ENCODE measurements around the gene DGKB.

The DGKB gene

GRCh38 chr7:14156436-14156835 lies 746.1 kb downstream of the DGKB start:
- H3K4me3 Mint-ChIP-seq: no peak overlapping the region
- no peak for ATAC-seq
- H3K27ac Mint-ChIP-seq: no peak overlapping the region

GRCh38 chr7:14148974-14149373 lies 753.6 kb downstream of the DGKB start:
- ATAC-seq: no peak
- Mint-ChIP-seq H3K27me3 (no peaks in the 10 kb centered on the region), H3K4me1 (no peaks in the 10 kb centered on the region), H3K4me3 (no peak overlapping the region), H3K9me3 (no peaks in the 10 kb centered on the region), H3K36me3 (no peaks in the 10 kb centered on the region), H3K27ac (no peak overlapping the region)

More at GRCh38 chr7:14156436-14156835, 746.1 kb downstream of the DGKB start:
- Mint-ChIP-seq H3K27me3 (no peaks in the 10 kb centered on the region), H3K4me1 (no peaks in the 10 kb centered on the region), H3K36me3 (no peaks in the 10 kb centered on the region), H3K9me3 (peaks cover 8% of the 10 kb centered on the region)

GRCh38 chr7:14147532-14147931 lies 755.0 kb downstream of the DGKB start:
- Mint-ChIP-seq H3K4me1 (no peaks in the 10 kb centered on the region), H3K27me3 (no peaks in the 10 kb centered on the region), H3K9me3 (no peaks in the 10 kb centered on the region), H3K36me3 (no peaks in the 10 kb centered on the region), H3K27ac (no peak overlapping the region), H3K4me3 (no peak overlapping the region)
- no peak for ATAC-seq

- H3K27me3 Mint-ChIP-seq: no peaks in the 10 kb centered on the region
- no peak overlapping the region for H3K27ac Mint-ChIP-seq
- H3K36me3 Mint-ChIP-seq: no peaks in the 10 kb centered on the region
- peaks cover 2% of the 10 kb centered on the region for H3K9me3 Mint-ChIP-seq
- no peak for ATAC-seq
- no peak overlapping the region for H3K4me3 Mint-ChIP-seq
- H3K4me1 Mint-ChIP-seq: no peaks in the 10 kb centered on the region
These were observed 758.0 kb downstream of the DGKB start for GRCh38 chr7:14144538-14144937.

GRCh38 chr7:14144109-14144508 lies 758.4 kb downstream of the DGKB start:
- no peak for ATAC-seq
- Mint-ChIP-seq H3K27me3 (no peaks in the 10 kb centered on the region), H3K36me3 (no peaks in the 10 kb centered on the region), H3K9me3 (peaks cover 3% of the 10 kb centered on the region), H3K4me1 (no peaks in the 10 kb centered on the region), H3K27ac (no peak overlapping the region), H3K4me3 (no peak overlapping the region)

- no peaks in the 10 kb centered on the region for H3K4me1 Mint-ChIP-seq
- ATAC-seq: no peak
- no peak overlapping the region for H3K4me3 Mint-ChIP-seq
- H3K27me3 Mint-ChIP-seq: no peaks in the 10 kb centered on the region
- peaks cover 3% of the 10 kb centered on the region for H3K9me3 Mint-ChIP-seq
- no peak overlapping the region for H3K27ac Mint-ChIP-seq
- H3K36me3 Mint-ChIP-seq: no peaks in the 10 kb centered on the region
These were observed 764.9 kb downstream of the DGKB start for GRCh38 chr7:14137676-14138075.

- ATAC-seq: no peak
- Mint-ChIP-seq H3K4me1 (no peaks in the 10 kb centered on the region), H3K36me3 (no peaks in the 10 kb centered on the region), H3K27me3 (no peaks in the 10 kb centered on the region), H3K9me3 (no peaks in the 10 kb centered on the region), H3K27ac (no peak overlapping the region), H3K4me3 (no peak overlapping the region)
These were observed 768.8 kb downstream of the DGKB start for GRCh38 chr7:14133752-14134151.

GRCh38 chr7:14125998-14126397 lies 776.6 kb downstream of the DGKB start:
- Mint-ChIP-seq H3K27me3 (no peaks in the 10 kb centered on the region), H3K4me1 (no peaks in the 10 kb centered on the region), H3K9me3 (no peaks in the 10 kb centered on the region), H3K36me3 (no peaks in the 10 kb centered on the region), H3K27ac (no peak overlapping the region), H3K4me3 (no peak overlapping the region)
- no peak for ATAC-seq

- no peaks in the 10 kb centered on the region for H3K9me3 Mint-ChIP-seq
- no peak overlapping the region for H3K4me3 Mint-ChIP-seq
- H3K4me1 Mint-ChIP-seq: no peaks in the 10 kb centered on the region
- no peak for ATAC-seq
- no peaks in the 10 kb centered on the region for H3K27me3 Mint-ChIP-seq
- H3K27ac Mint-ChIP-seq: no peak overlapping the region
- H3K36me3 Mint-ChIP-seq: no peaks in the 10 kb centered on the region
These were observed 777.8 kb downstream of the DGKB start for GRCh38 chr7:14124716-14125115.

GRCh38 chr7:14123923-14124322 lies 778.6 kb downstream of the DGKB start:
- Mint-ChIP-seq H3K27me3 (no peaks in the 10 kb centered on the region), H3K4me1 (no peaks in the 10 kb centered on the region), H3K36me3 (no peaks in the 10 kb centered on the region), H3K9me3 (no peaks in the 10 kb centered on the region), H3K27ac (no peak overlapping the region), H3K4me3 (no peak overlapping the region)
- ATAC-seq: no peak

- no peak for ATAC-seq
- H3K27me3 Mint-ChIP-seq: no peaks in the 10 kb centered on the region
- H3K4me3 Mint-ChIP-seq: no peak overlapping the region
- no peaks in the 10 kb centered on the region for H3K36me3 Mint-ChIP-seq
- H3K4me1 Mint-ChIP-seq: no peaks in the 10 kb centered on the region
- H3K27ac Mint-ChIP-seq: no peak overlapping the region
- peaks cover 6% of the 10 kb centered on the region for H3K9me3 Mint-ChIP-seq
These were observed 786.9 kb downstream of the DGKB start for GRCh38 chr7:14115701-14116100.

- no peak overlapping the region for H3K27ac Mint-ChIP-seq
- H3K4me1 Mint-ChIP-seq: no peaks in the 10 kb centered on the region
- no peaks in the 10 kb centered on the region for H3K27me3 Mint-ChIP-seq
- no peak overlapping the region for H3K4me3 Mint-ChIP-seq
- no peak for ATAC-seq
- no peaks in the 10 kb centered on the region for H3K9me3 Mint-ChIP-seq
- H3K36me3 Mint-ChIP-seq: no peaks in the 10 kb centered on the region
These were observed 797.7 kb downstream of the DGKB start for GRCh38 chr7:14104861-14105260.

- Mint-ChIP-seq H3K36me3 (no peaks in the 10 kb centered on the region), H3K4me1 (no peaks in the 10 kb centered on the region), H3K9me3 (no peaks in the 10 kb centered on the region)
These were observed 806.4 kb downstream of the DGKB start for GRCh38 chr7:14096159-14096558.

GRCh38 chr7:14095233-14095950 lies 807.2 kb downstream of the DGKB start:
- Mint-ChIP-seq H3K27me3 (no peaks in the 10 kb centered on the region), H3K27ac (no peak overlapping the region), H3K4me3 (no peak overlapping the region), H3K36me3 (no peaks in the 10 kb centered on the region), H3K4me1 (no peaks in the 10 kb centered on the region), H3K9me3 (no peaks in the 10 kb centered on the region)
- ATAC-seq: no peak

More at GRCh38 chr7:14096159-14096558, 806.4 kb downstream of the DGKB start:
- ATAC-seq: no peak
- H3K27me3 Mint-ChIP-seq: no peaks in the 10 kb centered on the region
- no peak overlapping the region for H3K4me3 Mint-ChIP-seq
- no peak overlapping the region for H3K27ac Mint-ChIP-seq
